ENCODE results near the gene RAC2.

The RAC2 gene

DNA sequence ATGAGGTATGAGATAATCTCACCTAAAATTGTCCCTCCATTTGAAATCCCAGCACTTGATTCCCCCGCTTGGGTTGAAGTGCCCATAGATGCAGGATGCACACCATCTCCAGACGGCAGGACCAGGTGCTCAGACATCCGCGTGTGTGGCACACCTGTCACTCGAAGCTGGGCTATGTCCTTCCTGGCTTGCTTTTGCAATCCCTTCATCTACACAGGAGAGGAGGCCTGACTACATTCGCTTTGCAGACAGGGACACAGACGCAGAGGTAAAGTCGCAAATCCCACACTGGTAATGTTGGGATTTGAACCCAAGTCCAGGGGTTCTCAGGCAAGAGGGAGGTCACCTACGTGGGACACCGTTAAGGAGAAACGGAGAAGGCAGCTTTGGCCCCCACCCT is 31.1 kb upstream of the RAC2 start:
- DNase-seq (ENCODE audit: low read depth) = no peak

DNA sequence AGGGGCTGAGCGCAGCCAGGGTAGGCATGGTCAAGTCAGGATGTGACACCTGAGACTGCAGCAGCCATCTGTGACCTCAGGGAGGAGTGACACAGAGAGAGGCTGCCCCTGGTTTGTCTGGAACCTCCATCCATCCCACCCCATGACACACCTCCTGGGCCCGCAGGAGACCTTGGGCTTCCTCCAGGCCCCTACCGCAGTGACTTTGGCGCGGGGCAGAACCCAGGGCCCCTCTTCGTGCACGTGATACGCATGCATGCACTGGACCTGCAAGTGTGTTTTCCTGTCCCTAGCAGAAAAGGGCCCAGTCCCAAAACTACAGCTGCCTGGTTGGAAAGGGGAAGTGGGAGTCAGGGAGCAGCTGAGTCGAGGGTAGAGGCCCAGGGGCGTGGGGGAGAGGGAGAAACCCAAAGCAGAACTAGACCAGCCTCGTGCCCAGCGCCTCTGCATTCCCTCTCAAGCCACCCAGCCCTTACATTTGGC is 30.4 kb upstream of the RAC2 start:
- no peak for DNase-seq (ENCODE audit: low read depth)

DNA sequence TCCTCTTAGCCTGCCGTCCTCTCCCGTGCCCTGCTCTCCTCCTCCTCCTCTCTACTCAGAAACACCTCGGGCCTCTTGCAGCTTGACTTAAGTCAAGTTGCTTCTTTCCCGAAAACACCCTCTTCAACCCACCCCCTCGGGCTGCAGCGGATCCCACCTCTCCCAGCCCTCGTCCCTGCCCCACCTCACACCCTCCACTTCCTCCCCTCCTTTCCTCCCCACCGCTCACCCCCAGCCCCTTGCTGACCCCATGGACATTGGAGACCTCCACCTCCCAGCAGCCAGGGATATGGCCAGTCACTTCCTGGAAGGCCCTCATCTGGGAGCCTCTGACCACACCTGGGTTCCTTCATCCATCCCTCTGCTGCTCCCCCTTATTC is 29.8 kb upstream of the RAC2 start:
- DNase-seq (ENCODE audit: low read depth) = no peak

DNA sequence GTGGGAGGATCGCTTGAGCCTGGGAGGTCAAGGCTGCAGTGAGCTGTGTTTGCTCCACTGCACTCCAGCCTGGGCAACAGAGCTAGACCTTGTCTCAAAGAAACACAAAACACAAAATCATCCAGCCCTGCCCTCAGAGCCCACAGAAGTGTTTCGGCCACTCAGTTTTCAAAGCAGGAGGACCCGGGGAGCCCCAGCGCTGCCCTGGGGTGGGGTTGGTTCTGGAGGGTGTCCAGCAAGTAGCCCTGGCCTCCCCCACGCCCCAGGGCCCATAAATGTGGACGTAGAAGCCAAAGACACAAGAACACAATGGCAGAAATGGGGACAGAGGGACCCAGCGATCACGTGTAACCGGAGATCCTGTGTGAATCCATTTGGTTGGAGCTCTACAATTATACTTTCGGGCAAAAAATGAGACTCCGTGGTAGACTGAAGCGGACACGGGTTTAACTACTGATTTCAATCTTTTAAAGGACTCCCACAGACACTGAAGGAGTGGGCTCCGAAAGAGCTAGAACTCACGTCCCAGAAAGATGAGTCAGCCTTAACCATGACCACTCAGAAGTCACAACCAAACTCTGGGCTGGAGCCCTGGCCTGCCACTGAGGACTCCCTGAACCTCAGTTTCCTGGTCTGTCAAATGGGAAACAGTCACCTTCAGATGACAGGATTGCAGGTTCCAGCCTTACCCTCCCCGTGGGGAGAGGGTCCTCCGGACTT is 29.2 kb upstream of the RAC2 start:
- no peak for DNase-seq (ENCODE audit: low read depth)

DNA sequence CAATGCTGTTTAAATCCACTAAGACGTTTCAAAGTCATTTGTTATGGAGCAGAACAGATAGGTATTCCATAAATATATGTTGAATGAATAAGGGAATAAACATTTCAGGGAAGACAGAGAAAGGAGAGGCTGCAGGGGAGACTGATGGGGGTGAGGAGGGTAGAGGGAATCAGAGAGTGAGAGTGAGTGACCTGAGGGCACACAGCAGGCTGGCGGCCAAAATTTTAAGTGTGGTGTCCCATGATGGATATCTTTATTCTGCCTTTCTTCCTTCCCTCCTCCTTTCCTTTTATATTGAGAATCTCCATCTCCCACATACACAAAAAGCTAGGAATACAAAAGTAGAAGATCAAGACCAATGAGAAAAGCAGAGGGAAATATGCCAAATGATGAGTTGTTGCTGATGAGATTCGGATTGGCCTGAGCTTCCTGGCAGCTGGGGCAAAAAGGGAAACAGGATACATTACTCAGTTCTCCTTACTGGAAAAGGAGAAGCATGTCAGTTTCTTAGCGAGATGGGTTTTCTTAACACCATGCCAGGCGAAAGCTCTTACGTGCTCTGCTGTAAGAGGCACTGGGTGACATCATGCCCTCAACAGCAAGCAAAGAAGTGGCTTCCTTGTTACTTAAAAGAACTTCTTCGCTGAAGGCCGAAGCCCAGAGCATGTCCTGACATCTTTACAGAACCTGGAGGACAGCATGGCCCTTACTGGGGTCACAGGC is 27.0 kb upstream of the RAC2 start:
- DNase-seq (ENCODE audit: low read depth) = no peak

DNA sequence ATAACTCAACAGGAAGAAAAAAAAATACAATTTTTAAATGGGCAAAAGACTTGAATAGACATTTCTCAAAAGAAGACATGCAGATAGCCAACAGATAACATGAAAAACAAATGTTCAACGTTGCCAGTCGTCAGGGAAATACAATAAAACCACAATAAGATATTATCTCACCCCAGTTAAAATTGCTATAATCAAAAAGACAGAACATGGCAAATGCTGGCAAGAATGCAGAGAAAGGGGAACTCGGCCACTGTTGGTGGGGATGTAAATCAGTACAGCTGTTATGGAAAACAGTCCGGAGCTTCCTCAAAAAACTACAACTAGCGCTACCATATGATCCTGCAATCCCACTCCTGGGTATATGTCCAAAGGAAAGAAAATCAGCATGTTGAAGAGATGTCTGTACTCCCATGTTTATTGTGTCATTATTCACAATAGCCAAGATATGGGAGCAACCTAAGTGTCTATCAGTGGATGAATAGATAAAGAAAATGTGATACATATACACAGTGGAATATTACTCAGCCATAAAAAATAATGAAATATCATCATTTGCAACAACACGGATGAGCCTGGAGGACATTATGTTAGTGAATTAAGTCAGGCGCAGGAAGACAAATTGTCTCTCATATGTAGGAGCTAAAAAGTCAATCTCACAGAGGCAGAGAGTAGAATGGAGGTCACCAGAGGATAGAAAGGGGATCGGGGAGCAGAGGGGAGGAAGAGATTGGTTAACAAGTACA is 26.0 kb upstream of the RAC2 start:
- DNase-seq (ENCODE audit: low read depth) = no peak

DNA sequence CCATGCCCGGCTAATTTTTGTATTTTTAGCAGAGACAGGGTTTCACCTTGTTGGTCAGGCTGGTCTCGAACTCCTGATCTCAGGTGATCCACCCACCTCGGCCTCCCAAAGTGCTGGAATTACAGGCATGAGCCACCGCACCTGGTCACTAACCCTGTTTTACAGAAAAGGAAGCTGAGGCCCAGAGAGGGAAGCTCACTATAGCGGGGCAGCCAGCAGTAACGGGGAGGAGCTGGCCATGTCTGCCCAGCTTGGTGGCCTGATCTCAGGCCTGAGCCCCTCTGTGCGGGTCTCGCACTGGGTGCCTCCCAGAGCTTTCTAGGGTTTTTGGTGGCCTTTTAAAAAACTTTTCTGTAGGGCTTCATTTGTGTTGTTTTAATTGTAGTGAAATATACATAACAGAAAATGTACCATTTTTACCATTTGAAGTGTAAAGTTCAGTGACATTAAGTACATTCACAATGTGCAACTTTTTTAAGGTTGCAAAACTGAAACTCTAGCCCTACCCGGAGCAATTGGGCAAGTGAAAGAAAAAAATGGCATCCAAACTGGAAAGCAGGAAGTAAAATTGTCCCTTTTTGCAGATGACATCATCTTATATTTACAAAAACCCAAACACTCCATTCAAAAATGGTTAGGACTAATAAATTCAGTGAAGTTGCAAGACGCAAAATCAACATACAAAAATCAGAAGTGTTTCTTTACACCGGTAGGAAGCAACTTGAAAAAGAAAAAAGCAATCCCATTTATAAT is 23.8 kb upstream of the RAC2 start:
- DNase-seq (ENCODE audit: low read depth) = no peak

DNA sequence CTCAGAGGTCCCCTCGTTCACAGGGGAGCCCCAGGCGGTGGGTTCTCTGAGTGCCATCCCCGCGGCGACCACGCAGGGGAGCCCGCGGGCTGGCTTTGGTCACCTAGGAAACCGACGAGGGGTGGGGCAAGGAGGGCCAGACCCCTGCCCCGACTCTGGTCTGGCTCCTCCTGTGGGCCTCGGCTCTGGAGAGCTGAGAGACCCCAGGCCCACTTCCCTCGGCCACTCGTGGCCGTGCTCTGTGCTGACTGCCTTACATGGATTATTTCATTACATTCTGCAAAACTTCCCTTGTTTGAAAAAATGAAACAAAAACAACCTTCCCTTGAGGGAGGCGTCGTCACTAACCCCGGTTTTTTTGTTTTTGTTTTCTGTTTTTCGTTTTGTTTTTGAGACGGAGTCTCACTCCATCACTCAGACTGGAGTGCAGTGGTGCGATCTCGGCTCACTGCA is 23.1 kb upstream of the RAC2 start:
- peak; percentile 45 for DNase-seq (ENCODE audit: low read depth)

DNA sequence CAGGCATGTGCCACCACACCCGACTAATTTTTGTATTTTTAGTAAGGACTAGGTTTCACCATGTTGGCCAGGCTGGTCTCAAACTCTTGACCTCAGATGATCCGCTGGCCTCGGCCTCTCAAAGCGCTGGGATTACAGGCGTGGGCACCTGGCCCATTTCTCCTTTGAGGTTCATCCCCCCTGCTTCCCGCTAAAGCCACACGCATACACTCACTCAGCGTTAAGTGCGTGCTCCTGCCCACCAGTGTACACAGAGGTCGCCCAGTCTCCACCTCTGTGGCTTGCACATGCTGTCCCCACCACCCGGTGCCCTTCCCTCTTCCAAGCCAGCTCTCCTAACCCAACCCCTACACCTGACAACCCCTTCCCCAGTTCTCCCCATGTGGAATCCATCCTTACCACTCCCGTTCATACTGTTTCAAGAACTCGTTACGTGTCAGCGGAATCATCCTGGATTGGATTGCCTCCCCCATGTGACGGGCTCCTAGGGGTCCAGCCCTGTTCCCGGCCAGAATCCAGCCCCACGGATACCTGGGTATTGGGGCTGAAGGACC is 22.6 kb upstream of the RAC2 start:
- DNase-seq (ENCODE audit: low read depth) = no peak

DNA sequence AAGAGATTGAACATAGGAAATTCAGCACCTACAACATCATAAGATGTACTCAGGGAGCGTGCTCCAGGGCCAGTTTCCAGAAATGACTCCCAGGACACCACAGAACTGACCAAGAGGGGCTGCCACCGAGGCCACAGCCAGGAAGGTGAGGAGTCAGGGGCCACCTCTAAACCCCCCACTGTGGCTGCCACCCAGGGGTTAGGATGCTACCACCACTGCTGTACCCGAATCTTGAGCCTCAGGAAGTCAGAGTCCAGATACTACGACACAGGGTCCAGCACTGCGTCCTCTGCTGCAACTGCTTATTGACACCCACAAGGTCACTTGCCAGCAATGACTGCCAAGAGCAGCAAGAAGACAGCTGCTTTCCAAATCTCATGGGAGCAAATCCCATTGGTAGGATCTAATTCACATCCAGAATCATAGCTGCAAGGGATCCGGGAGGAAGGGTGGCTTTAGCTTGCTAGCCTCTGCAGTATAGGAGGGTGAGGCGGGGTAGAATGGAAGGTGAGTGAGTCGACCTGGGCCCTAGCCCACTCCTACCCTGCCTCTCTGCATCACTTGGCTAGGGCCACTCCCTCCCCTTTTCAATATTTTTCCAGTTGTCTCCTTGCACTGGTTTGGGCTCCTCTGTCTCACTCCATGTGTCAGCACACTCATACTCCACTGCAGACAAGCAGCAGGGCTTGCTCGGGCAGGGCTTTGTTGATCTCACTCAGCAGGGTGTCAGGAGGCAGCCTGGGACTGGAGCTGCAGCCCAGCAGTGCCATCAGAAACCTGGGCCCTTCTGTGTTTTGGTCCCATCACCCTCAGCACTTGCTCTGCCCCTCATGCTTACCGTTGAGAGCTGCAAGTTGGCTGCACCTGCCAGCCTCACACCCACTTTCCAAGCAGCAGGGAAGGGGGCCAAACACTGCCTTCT is 20.2 kb upstream of the RAC2 start:
- DNase-seq (ENCODE audit: low read depth) = no peak

DNA sequence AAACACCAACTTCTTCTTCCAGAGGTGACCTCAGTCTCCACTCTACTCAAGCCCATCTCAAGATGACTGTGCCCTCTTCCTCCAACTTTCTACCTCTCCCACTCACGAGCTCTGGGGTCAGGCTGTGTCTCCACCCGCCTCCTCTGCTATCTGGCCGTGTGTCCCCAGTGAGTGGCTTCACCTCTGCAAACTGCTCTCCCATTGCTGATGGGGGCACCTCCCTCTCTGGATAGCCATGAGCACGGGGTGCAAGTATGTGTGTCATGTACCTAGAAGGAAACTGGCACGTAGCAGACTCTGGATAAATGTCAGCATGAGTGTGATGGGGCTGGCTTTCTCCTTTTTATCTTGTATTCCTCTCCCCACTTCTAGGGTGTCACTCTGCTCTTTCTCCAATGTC is 18.3 kb upstream of the RAC2 start:
- DNase-seq (ENCODE audit: low read depth) = no peak

DNA sequence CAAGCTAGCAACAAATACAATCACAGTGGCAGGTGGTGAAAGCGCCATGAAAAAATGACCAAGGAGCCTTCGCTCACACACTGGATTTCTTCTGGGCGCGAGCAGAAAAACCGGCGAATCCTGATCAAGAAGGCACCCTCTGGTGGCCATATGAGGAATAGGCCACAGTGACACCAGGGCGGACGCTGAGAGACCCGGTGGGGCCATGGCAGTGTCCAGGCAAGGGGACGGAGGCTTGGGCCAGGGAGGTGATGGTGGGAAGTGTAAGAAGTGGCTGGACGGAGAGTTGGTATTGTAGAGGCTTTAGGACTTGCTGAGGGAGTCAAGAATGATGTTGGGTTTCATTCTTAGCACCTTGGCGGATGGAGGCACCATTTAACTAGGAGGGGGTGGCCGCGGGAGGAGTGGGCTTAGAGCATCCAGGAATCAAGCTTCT is 16.9 kb upstream of the RAC2 start:
- DNase-seq (ENCODE audit: low read depth) = no peak

DNA sequence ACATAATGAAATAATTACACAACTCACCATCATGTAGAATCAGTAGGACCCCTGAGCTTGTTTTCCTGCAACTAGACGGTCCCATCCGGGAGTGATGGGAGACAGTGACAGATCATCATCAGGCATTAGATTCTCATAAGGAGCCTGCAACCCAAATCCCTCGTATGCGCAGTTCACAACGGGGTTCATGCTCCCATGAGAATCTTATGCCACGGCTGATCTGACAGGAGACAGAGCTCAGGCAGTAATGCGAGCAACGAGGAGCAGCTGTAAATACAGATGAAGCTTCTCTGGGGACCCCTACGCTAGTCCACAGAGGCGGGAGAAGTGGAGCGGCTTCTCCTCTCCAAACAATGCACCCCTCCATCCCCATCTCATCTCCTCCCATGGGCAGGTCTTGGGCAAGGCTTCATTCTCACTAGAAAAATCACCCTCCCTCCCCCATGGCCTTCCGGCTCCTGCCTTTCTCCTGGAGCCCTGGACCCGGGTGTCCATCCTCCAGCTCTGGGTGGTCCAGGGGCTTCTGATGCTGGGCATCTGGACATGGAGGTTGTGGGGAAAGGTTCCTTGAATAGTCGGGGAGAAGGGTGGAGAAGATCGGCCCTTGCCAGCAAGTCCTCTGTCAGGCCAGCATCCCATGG is 16.2 kb upstream of the RAC2 start:
- no peak for DNase-seq (ENCODE audit: low read depth)

DNA sequence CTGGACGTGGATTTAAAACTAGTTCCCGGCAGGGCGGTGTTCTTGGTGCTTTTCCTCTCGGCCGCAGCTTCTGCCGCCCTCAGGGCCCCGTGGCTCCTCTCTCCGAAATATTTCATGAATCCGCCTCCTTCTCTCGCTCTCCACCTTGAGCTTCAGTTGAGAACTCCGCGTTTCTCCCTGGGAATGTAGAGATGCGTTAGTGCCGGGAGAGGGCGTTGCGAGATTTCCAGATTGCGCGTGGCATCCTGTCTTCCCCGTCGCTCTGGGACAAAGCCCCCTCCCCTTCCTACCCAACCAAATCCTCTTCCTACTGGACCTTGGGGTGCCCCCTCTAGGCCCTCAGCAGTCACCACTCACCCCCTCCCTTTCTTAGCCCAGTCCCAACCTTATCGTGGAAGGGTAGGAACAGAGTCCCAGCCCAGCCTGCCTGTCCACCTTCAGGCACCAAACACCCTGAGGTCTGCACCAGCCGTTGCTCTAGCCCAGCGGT is 15.5 kb upstream of the RAC2 start:
- DNase-seq (ENCODE audit: low read depth) = no peak

DNA sequence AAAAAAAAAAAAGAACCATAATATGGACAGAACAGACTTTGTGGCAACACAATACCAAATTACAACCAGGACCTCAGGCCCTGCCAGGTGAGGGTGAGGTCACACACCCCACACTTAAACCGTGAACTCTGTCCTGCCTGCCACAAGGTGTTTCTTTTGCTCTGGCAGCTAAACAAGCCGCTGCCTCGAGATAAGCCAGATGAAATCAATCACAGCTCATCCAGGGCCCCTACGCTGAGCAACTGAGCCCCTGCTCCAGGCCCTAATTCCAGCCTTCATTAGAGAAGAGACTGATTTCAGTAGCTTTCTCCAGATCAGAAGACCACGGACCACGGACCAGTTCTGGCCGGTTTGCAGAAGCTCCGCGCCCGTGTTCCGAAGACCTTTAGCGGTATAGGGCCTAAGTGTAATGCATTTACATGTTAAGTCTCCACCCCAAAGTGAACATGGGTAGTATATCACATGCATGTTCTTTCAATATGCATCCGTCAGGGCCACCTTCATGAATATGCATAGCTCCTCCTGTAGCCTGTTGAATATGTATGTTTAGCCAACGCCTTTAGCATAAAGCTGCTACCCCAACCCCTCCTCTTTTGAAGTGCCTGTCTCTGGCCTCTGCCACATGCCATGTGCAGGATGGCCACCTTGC is 14.8 kb upstream of the RAC2 start:
- DNase-seq (ENCODE audit: low read depth) = no peak

DNA sequence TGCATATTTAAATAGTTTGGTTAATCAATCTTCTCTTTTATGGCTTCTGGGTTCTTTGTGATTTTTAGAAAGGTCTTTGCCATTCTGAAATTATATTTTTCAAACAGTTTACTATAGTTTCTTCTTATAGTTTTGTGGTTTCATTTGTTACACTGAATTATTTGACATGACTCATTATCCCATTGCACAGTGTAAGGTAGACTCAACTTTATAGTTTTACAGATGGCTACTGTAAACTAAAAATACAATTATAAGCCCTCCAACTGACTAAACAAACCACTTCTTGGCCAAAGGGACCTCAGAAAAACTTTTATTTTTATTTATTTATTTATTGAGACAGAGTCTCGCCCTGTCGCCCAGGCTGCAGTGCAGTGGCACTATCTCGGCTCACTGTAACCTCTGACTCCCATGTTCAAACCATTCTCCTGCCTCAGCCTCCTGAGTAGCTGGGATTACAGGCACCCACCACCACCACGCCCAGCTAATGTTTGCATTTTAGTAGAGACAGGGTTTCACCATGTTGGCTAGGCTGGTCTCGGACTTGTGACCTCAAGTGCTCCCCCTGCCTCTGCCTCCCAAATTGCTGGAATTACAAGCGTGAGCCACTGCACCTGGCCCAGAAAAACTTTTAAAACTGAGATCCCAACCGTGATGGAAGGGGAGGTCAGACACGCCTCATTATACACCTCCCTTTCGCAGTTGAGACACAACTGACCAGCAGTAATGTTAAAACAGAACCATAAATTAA is 14.1 kb upstream of the RAC2 start:
- DNase-seq (ENCODE audit: low read depth) = no peak

DNA sequence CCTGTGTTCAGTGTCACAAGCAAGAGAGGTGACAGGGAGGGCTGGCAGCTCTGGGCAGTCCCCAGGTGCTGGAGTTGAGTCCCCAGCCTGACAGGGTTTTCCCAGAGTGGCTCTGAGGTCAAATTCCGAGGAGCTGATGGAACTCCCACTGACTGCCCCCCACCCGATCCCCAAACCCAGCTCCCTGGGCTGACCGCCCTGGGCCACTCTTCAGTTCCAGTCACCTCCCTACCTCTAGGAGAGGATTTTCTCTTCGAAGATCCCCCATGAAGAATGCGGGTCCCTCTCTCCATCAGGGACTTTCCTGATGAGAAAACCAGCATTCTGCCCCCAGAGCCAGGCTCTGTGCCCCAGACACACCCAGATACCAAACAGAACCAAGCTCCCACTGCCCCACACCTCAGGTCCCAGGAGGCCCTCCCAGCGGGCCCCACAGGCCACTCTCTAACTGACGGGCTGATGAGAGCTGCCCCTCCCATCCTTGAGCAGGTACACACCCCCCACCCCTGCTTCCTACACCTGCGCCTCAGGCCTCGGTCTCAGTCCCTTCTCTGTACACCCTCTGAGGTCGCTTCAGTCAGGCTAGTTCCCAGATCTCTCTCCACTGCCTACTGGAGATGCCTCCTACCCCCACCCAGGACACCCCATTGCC is 12.1 kb upstream of the RAC2 start:
- no peak for DNase-seq (ENCODE audit: low read depth)

DNA sequence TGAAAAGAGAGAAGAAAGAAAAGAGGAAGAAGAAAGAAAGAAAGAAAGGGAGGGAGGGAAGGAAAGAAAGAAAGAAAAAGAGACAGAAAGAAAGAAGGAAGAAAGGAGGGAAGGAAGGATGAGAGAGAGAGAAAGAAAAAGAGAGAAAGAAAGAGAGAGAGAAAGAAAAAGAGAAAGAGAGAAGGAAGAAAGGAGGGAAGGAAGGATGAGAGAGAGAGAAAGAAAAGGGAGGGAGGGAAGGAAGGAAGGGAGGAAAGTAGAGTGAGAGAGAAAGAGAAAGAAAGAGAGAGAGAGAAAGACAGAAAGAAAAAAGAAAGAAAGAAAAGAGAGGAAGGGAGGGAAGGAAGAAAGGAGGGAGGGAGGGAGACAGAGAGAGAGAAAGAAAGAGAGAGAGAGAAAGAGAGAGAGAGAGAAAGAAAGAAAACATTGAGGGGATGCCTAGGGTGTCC is 11.5 kb upstream of the RAC2 start:
- no peak for DNase-seq (ENCODE audit: low read depth)

Measured in stimulated activated CD8-positive, alpha-beta memory T cell treated with anti-CD3 and anti-CD28 coated beads, Interleukin-7, amount 100 ng/mL, for 24 hours (primary cell).